ENCODE data around the gene MEGF11.

Gene MEGF11

GRCh38 chr15:66099950-66100671 lies 153.4 kb downstream of the MEGF11 start:
- no peak overlapping the region for H3K4me3 Mint-ChIP-seq
- H3K27ac Mint-ChIP-seq = no peak overlapping the region
- no peak for DNase-seq
- CTCF ChIA-PET = no interaction called here
- H3K9me3 Mint-ChIP-seq = no peaks in the 10 kb centered on the region
- H3K27me3 Mint-ChIP-seq = peaks cover 51% of the 10 kb centered on the region
- H3K4me1 Mint-ChIP-seq = no peaks in the 10 kb centered on the region
- no peaks in the 10 kb centered on the region for H3K36me3 Mint-ChIP-seq

GRCh38 chr15:66098022-66098363 lies 155.6 kb downstream of the MEGF11 start:
- no peak for DNase-seq
- Mint-ChIP-seq H3K27me3 (peaks cover 58% of the 10 kb centered on the region), H3K36me3 (no peaks in the 10 kb centered on the region), H3K9me3 (no peaks in the 10 kb centered on the region), H3K4me3 (no peak overlapping the region), H3K27ac (no peak overlapping the region), H3K4me1 (no peaks in the 10 kb centered on the region)
- CTCF ChIA-PET = no interaction called here

- DNase-seq = no peak
- Mint-ChIP-seq H3K4me1 (no peaks in the 10 kb centered on the region), H3K27ac (no peak overlapping the region), H3K27me3 (peaks cover 55% of the 10 kb centered on the region), H3K4me3 (no peak overlapping the region), H3K36me3 (no peaks in the 10 kb centered on the region), H3K9me3 (no peaks in the 10 kb centered on the region)
- CTCF ChIA-PET = no interaction called here
These were observed 156.2 kb downstream of the MEGF11 start for GRCh38 chr15:66097151-66098021.

- Mint-ChIP-seq H3K9me3 (no peaks in the 10 kb centered on the region), H3K36me3 (no peaks in the 10 kb centered on the region), H3K27me3 (peaks cover 50% of the 10 kb centered on the region), H3K27ac (no peak overlapping the region), H3K4me1 (no peaks in the 10 kb centered on the region), H3K4me3 (no peak overlapping the region)
- no peak for DNase-seq
- CTCF ChIA-PET = no interaction called here
These were observed 156.9 kb downstream of the MEGF11 start for GRCh38 chr15:66096688-66097058.

- no peak for DNase-seq
- CTCF ChIA-PET = no interaction called here
- H3K27ac Mint-ChIP-seq = no peak overlapping the region
- peaks cover 50% of the 10 kb centered on the region for H3K27me3 Mint-ChIP-seq
- H3K9me3 Mint-ChIP-seq = no peaks in the 10 kb centered on the region
- no peaks in the 10 kb centered on the region for H3K4me1 Mint-ChIP-seq
- no peak overlapping the region for H3K4me3 Mint-ChIP-seq
- no peaks in the 10 kb centered on the region for H3K36me3 Mint-ChIP-seq
These were observed 157.5 kb downstream of the MEGF11 start for GRCh38 chr15:66095871-66096687.

GRCh38 chr15:66094331-66094730 lies 159.2 kb downstream of the MEGF11 start:
- CTCF ChIA-PET = no interaction called here
- Mint-ChIP-seq H3K4me1 (no peaks in the 10 kb centered on the region), H3K27me3 (peaks cover 42% of the 10 kb centered on the region), H3K27ac (no peak overlapping the region), H3K9me3 (no peaks in the 10 kb centered on the region), H3K36me3 (no peaks in the 10 kb centered on the region), H3K4me3 (no peak overlapping the region)
- DNase-seq = no peak

GRCh38 chr15:66092053-66093016 lies 161.2 kb downstream of the MEGF11 start:
- no peaks in the 10 kb centered on the region for H3K9me3 Mint-ChIP-seq
- DNase-seq = no peak
- CTCF ChIA-PET = no interaction called here
- H3K27ac Mint-ChIP-seq = no peak overlapping the region
- no peak overlapping the region for H3K4me3 Mint-ChIP-seq
- no peaks in the 10 kb centered on the region for H3K36me3 Mint-ChIP-seq
- no peaks in the 10 kb centered on the region for H3K4me1 Mint-ChIP-seq
- H3K27me3 Mint-ChIP-seq = peaks cover 31% of the 10 kb centered on the region

GRCh38 chr15:66089509-66089908 lies 164.0 kb downstream of the MEGF11 start:
- no peak overlapping the region for H3K4me3 Mint-ChIP-seq
- H3K9me3 Mint-ChIP-seq = no peaks in the 10 kb centered on the region
- no peak for DNase-seq
- H3K27me3 Mint-ChIP-seq = peaks cover 16% of the 10 kb centered on the region
- H3K27ac Mint-ChIP-seq = no peak overlapping the region
- no peaks in the 10 kb centered on the region for H3K36me3 Mint-ChIP-seq
- H3K4me1 Mint-ChIP-seq = no peaks in the 10 kb centered on the region
- CTCF ChIA-PET = no interaction called here

GRCh38 chr15:66089049-66089448 lies 164.5 kb downstream of the MEGF11 start:
- CTCF ChIA-PET = no interaction called here
- Mint-ChIP-seq H3K4me1 (no peaks in the 10 kb centered on the region), H3K27me3 (peaks cover 15% of the 10 kb centered on the region), H3K9me3 (no peaks in the 10 kb centered on the region), H3K4me3 (no peak overlapping the region), H3K27ac (no peak overlapping the region), H3K36me3 (no peaks in the 10 kb centered on the region)
- no peak for DNase-seq

GRCh38 chr15:66085128-66085527 lies 168.4 kb downstream of the MEGF11 start:
- Mint-ChIP-seq H3K27ac (no peak overlapping the region), H3K27me3 (peaks cover 21% of the 10 kb centered on the region), H3K4me3 (no peak overlapping the region), H3K36me3 (no peaks in the 10 kb centered on the region), H3K9me3 (no peaks in the 10 kb centered on the region), H3K4me1 (no peaks in the 10 kb centered on the region)
- CTCF ChIA-PET = no interaction called here
- DNase-seq = peak; percentile 54

- Mint-ChIP-seq H3K36me3 (no peaks in the 10 kb centered on the region), H3K27me3 (peaks cover 25% of the 10 kb centered on the region), H3K4me3 (no peak overlapping the region), H3K9me3 (no peaks in the 10 kb centered on the region), H3K27ac (no peak overlapping the region), H3K4me1 (no peaks in the 10 kb centered on the region)
- no peak for DNase-seq
- CTCF ChIA-PET = no interaction called here
These were observed 168.8 kb downstream of the MEGF11 start for GRCh38 chr15:66084704-66085103.

- Mint-ChIP-seq H3K4me1 (no peaks in the 10 kb centered on the region), H3K36me3 (no peaks in the 10 kb centered on the region), H3K4me3 (no peak overlapping the region), H3K27ac (no peak overlapping the region), H3K27me3 (peaks cover 51% of the 10 kb centered on the region), H3K9me3 (no peaks in the 10 kb centered on the region)
- CTCF ChIA-PET = no interaction called here
- DNase-seq = no peak
These were observed 172.7 kb downstream of the MEGF11 start for GRCh38 chr15:66080717-66081398.

- CTCF ChIA-PET = no interaction called here
- H3K4me3 Mint-ChIP-seq = no peak overlapping the region
- H3K27me3 Mint-ChIP-seq = peaks cover 43% of the 10 kb centered on the region
- H3K27ac Mint-ChIP-seq = no peak overlapping the region
- H3K36me3 Mint-ChIP-seq = no peaks in the 10 kb centered on the region
- DNase-seq = no peak
- no peaks in the 10 kb centered on the region for H3K4me1 Mint-ChIP-seq
- no peaks in the 10 kb centered on the region for H3K9me3 Mint-ChIP-seq
These were observed 174.6 kb downstream of the MEGF11 start for GRCh38 chr15:66078929-66079275.
